ACHN (cell line): Measurements from ENCODE around the gene KCTD19.
A peak's percentile ranks its signal among the peaks of the same experiment; 100 is the strongest.

Experiments used
- DNase-seq: peaks from one replicate; pipeline ENCODE4 v3.0.0-alpha.2; 2015
- in situ Hi-C: cut with HindIII; loops from 2 replicates; pipeline ENCODE4 v1.10.0; 2017; ENCODE audit warnings: low sequenced_read_pairs, low pct_ligation_motif_present, low pct_unique_long_range_greater_than_20kb

KCTD19 gene

GRCh38 chr16:67333315-67333714 lies 6.8 kb upstream of the KCTD19 start:
- in situ Hi-C loops: no loop called here
- no peak for DNase-seq

- in situ Hi-C loops: no loop called here
These were observed 3.4 kb upstream of the KCTD19 start for GRCh38 chr16:67329901-67330300.

DNA sequence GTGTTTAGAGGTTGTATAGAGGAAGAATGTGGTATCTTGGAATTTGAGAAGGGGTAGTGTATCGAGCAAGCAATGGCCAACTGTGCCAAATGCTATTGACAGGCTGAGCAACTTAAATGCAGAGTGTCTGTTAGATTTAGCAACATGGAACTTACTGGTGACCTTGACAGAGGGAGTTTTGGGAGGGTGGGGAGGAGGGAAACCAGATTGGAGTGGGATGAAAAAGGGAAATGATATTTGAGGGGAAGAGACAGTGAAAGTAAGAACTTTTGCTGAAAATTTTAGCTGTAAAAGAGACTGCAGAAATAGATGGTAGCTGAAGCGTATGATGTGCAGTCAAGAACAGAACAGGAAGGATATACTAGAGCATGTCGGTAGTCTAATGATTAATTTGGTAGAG lies 1.2 kb upstream of the KCTD19 start:
- DNase-seq: peak; percentile 25
- in situ Hi-C loops: no loop called here

More at GRCh38 chr16:67329901-67330300, 3.4 kb upstream of the KCTD19 start:
- DNase-seq: peak; percentile 43

DNA sequence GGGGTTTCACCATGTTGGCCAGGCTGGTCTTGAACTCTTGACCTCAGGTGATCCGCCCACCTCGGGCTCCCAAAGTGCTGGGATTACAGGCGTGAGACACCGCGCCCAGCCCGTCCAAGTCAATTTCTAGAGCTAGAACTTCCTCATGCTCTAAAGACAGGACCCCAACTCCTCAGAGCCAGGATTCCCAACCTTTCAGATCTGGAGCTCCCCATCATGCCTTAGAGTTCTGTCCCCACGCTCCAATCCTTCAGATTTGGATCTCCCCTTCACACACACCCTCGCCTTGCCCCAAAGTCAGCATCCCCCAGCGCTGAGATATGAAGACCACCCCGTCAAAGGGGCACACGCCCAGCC lies 448 bp downstream of the KCTD19 start:
- in situ Hi-C loops: no loop called here
- DNase-seq: no peak

DNA sequence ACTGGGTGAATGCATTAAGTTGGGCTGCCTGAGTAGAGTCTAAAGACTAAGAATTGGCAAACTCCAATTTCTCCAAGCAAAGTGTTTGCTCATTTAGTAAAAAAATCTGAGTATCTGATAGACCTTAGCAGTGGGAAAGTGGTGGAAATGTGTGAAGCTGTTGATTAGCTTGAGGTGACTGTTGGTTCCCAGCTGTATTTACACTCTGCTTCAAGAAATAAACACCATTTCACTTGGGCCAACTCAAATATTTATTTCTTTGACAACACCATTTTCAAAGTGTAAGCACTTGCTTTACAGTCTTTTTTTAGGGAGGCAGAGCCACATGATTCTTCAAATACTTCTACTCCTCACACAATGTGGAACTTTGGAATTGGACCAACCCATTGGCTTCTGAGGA lies 8.7 kb downstream of the KCTD19 start:
- no peak for DNase-seq
- in situ Hi-C loops: no loop called here

DNA sequence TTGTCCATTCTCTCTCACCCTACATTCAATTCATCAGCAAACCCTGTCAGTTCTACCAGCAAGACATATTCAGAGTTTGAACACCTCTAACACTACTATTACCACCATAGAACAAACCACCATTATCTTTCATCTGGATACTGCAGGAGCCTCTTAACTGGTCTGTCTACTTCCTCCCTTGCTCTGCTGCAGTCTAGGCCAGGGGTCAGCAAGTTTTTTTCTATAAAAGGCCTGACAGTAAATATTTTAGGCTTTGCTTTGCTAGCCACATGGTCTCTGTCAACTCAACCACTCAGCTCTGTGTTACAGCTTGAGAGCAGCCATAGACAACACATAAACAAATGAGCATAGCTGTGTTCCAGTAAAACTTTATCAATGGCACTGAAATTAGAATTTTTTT lies 13.8 kb downstream of the KCTD19 start:
- no peak for DNase-seq
- in situ Hi-C loops: no loop called here

- in situ Hi-C loops: no loop called here
- DNase-seq: peak; percentile 99
These were observed 14.7 kb downstream of the KCTD19 start for GRCh38 chr16:67311607-67312488.

- in situ Hi-C loops: no loop called here
- no peak for DNase-seq
These were observed 16.0 kb downstream of the KCTD19 start for GRCh38 chr16:67310561-67310960.

DNA sequence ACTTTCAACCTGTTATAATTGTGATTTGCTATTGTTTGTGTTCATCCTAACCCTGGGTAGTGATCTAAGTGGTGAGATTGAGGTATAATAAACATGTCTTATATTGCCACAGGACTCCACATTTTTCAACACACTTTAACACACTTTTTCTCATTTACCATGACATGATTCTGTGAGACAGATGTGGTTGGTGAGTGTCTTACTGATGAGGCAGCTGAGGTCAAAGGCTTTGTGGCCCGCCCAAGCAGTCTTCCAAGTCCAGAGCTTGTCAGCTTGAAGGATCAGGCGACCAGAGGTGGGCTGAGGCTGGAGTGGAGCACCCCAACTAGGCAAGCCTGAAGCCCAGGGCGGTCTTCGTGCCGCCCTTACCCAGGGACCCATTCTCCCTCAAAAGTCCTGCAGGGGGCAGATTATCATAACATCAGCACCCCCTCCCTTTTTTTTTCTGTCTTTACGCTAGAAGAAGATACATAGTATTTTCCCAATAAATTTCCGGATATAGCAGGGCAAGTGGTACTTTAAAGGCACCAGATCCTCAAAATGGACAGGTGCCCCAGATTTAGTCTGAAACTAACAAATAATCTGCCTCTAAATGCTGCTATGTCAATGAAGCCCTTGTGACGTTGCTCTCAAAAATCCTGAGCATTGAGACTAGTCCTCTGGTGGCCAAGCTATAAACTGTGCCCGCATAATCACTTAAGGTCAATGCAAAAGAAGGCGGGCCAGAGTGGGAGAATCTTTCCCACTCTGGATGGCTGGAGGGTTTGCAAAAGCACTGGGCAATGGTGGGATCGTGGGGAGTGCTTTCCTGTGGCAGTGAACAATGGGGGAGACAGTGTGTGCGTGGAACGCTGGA lies 21.1 kb downstream of the KCTD19 start:
- no peak for DNase-seq
- in situ Hi-C loops: no loop called here

DNA sequence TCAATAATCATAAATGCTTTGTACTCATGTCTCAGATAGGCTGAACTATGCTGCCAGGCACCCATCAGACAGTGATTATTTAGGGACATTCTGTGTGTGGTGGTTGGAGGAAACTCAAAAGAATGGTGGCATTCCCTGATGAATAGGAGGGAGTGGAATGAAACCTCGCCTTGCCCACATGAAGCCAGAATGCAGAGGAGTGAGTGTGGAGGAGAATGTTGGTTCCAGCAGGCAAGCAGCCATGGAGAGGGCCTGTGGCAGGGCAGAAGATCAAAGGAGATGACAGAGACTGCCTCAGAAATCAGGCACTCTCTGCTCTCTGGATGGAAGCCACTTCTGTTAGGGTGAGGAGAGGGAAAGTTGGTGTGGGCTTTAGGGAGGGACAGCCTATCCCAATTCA lies 22.5 kb downstream of the KCTD19 start:
- in situ Hi-C loops: no loop called here
- DNase-seq: no peak

- no peak for DNase-seq
- in situ Hi-C loops: no loop called here
These were observed 23.6 kb downstream of the KCTD19 start for GRCh38 chr16:67302970-67303369.

GRCh38 chr16:67302076-67302475 lies 24.5 kb downstream of the KCTD19 start:
- no peak for DNase-seq
- in situ Hi-C loops: no loop called here

GRCh38 chr16:67301080-67301782 lies 25.3 kb downstream of the KCTD19 start:
- in situ Hi-C loops: no loop called here
- no peak for DNase-seq

DNA sequence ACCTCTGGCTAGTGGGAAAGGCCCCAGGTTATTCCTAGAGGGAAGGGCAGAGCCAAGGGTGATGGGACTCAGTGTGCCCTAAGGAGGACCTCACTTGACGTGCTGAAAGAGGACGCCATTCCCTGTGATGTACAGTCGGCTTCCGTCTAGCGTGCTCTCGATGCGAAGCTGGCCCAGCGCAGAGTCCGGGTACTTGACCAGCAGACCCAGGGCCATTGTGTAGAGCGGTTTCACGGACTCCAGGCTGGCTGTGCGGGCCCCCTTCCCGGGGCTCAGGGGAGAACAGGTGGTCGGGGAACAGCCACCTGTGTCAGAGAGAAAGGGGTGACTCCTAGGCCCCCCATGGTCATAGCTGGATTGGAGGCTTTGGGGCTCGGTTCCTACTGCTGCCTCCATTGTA lies 27.3 kb downstream of the KCTD19 start:
- DNase-seq: no peak
- in situ Hi-C loops: no loop called here

DNA sequence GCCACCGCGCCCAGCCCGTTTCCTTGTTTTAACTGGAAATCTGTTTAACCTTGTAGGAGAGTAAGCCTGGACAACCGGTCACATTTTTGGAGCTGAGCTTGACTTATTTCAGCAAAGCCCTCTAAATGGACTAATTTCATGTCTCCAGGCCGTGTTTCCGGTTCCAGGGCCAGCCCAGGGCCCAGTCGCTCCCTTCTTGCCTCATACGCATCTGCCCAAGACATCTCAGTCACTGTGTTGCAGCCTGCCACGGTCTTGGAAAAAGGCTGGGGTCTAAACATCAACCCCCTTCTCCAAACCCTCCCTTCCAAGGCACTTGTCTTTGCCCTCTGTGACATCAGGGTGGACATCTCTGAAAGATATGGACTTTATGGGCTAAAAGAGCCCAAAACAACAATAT lies 28.3 kb downstream of the KCTD19 start:
- in situ Hi-C loops: no loop called here
- no peak for DNase-seq

- in situ Hi-C loops: no loop called here
- DNase-seq: no peak
These were observed 30.1 kb downstream of the KCTD19 start for GRCh38 chr16:67296420-67296819.

GRCh38 chr16:67294938-67295361 lies 31.6 kb downstream of the KCTD19 start:
- in situ Hi-C loops: no loop called here

DNA sequence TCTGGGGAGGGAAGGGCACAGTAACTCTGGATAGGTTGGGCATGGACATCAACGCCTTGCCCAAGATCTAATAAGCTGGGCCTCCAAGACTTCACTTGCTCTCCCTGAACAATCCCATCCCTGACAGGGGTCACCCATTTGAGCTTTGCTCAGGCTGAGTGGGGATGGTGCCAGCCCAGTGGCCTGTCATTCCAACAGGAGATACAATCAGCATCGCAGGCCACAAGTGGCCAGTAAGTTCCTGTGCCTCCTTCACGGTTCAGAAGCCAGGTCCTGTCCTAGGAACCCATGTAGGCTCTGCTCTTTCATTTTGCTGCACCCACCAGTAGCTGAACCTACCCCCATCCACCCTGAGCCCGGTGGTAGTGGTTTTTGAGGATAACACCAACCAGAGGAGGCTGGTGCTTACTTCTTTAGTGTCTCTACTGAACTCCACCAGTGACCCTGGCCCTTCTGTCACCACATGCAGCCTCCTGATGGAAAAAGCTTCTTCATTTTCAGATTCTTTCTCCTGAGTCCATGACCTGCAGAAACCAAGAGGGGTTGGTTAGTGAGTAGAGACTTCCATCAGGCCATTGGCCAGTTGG lies 32.3 kb downstream of the KCTD19 start:
- no peak for DNase-seq
- in situ Hi-C loops: no loop called here

More at GRCh38 chr16:67294938-67295361, 31.6 kb downstream of the KCTD19 start:
- no peak for DNase-seq

DNA sequence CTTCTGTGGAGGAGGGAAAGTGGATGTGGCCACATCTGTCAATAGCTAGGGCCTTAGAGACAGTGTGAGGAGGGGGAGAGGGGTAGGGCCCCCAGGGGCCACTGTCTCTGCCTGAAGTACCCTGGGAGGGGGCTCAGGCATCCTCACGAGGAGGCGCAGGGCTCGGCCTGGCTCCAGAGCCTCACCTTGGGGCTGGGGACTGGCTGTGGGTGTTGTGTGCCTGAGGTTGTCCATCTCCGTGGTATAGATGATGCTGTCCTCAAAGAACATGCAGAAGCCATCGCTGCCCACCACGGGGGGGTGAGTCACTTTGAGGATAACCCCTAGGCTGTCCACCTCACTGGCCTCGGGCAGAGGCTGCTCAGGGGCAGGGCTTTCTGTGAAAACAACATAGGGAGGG lies 35.1 kb downstream of the KCTD19 start:
- no peak for DNase-seq
- in situ Hi-C loops: no loop called here
